GM12873 (cell line): ENCODE measurements around the gene FUBP3.

Experiments used
- CTCF ChIP-seq: IDR thresholded peaks from 2 replicates; pipeline ENCODE4 v1.5.1; 2012; ENCODE audit warnings: low read depth, mild to moderate bottlenecking, moderate library complexity, low read length, control low read depth; ENCODE audit not compliant: insufficient read depth; ENCODE audit errors: missing control alignments

FUBP3 gene

GRCh38 chr9:130557077-130557468, 22.3 kb upstream of the FUBP3 start:
- TF ChIP-seq CTCF, result no peak

DNA sequence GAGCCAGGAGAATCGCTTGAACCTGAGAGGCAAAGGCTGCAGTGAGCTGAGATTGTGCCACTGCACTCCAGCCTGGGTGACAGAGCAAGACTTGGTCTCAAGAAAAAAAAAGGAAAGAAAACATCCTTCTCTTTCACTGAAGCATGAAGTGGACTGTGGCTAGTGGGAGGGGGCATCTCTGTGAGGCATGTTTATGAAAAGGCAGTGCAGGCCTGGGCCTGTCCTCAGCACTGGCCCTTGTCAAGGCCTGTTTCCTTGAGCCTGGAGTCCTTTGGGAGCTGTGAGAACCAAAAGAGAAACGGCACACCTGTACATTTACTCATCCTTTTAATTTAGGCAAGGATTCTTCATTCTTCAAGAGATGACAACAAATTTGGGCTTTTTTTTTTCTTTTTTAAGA, 18.3 kb upstream of the FUBP3 start:
- no peak for TF ChIP-seq CTCF

- TF ChIP-seq CTCF, result no peak
Observed at GRCh38 chr9:130563797-130564196, 15.6 kb upstream of the FUBP3 start.

- TF ChIP-seq CTCF, result no peak
Observed at GRCh38 chr9:130565792-130566191, 13.6 kb upstream of the FUBP3 start.

- TF ChIP-seq CTCF, result no peak
Observed at GRCh38 chr9:130570208-130570607, 9.2 kb upstream of the FUBP3 start.

GRCh38 chr9:130575514-130575913, 3.9 kb upstream of the FUBP3 start:
- TF ChIP-seq CTCF, result no peak

- TF ChIP-seq CTCF, result no peak
Observed at GRCh38 chr9:130576176-130576575, 3.2 kb upstream of the FUBP3 start.
